Measurements from ENCODE around the gene LBX1.
A peak's percentile ranks its signal among the peaks of the same experiment; 100 is the strongest.

The LBX1 gene

GRCh38 chr10:101224910-101225823 lies 4.1 kb downstream of the LBX1 start:
- DNase-seq (ENCODE audit: low read depth in 3 of 3): no peak

GRCh38 chr10:101224060-101224909 lies 5.0 kb downstream of the LBX1 start:
- no peak for DNase-seq (ENCODE audit: low read depth in 3 of 3)

GRCh38 chr10:101223274-101224059 lies 5.8 kb downstream of the LBX1 start:
- DNase-seq (ENCODE audit: low read depth in 3 of 3): no peak

DNA sequence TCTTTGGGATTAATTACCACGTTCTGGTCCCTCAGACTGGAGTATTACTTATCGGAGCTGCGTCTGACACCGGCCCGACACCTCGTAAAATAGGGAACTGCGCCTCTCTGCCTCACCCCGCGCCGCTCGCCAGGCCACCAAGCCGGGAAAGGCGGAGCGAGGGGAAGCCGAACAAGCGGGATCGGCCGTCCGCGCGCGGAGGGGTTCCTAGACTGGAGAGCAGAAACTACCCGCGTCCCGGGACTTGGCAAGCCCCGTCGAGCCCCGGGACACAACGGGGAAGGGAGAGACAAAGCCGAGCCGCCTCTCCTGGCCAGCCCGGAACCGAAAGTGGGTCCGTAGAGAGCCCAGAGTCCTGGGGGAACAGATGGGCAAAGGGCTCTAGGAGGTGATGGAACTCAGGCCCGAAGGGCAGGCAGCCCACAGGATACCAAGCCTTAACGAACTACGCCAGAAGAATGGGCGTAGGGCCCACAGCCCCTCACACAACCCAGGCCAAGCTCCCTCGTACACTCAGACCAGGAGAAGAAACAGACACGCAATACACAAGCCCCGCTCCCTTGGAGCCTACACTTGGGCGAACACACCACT lies 6.5 kb downstream of the LBX1 start:
- no peak for DNase-seq (ENCODE audit: low read depth in 3 of 3)

- DNase-seq (ENCODE audit: low read depth in 3 of 3): no peak
Observed at GRCh38 chr10:101221963-101222531, 7.2 kb downstream of the LBX1 start.

DNA sequence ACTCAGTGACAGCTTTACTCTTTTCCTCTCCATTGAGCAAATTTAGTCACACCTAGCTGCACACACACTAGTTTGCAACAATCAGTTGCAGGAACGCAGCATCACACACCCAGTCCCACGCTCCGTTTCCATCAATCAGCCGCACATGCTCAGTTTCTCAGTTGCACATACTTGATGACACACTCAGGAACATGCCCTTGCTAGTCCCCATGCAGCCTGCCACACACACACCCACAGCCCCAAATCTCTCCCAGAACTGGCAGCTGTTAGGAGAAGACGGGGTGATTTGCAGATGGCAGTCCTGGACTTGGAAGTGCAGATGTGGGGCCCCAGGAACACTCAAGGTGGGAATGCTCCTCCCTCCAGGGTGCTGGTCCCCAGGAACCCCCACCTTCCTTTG lies 7.7 kb downstream of the LBX1 start:
- DNase-seq (ENCODE audit: low read depth in 3 of 3): no peak

DNA sequence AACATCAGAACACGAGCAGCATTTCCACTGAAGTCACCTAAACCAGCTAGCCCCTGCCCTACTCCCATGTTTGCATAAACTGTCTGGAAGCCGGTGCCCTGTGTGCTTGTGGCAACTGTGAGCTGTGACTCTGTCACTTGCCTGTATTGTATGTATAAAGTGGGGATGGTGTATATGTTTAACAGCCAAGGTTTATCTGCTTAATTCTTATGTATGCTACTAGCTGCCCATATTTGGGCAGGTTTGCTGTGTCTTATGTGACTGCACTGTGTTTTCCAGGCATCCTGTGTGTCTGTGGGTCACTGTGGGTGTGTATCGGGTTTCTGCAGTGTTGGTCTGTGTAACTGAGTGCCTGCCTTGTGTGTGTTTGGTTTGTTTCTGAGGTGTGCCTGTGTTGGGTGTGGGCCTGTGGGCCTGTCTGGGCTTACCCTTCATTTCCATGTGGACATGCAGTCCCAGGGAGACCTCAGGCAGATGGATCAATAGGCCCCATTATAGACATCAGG lies 9.3 kb downstream of the LBX1 start:
- no peak for DNase-seq (ENCODE audit: low read depth in 3 of 3)

GRCh38 chr10:101219139-101219945 lies 9.9 kb downstream of the LBX1 start:
- no peak for DNase-seq (ENCODE audit: low read depth in 3 of 3)

- no peak for DNase-seq (ENCODE audit: low read depth in 3 of 3)
Observed at GRCh38 chr10:101218351-101219138, 10.7 kb downstream of the LBX1 start.

- DNase-seq (ENCODE audit: low read depth in 3 of 3): no peak
Observed at GRCh38 chr10:101217450-101218281, 11.6 kb downstream of the LBX1 start.

GRCh38 chr10:101217044-101217425 lies 12.2 kb downstream of the LBX1 start:
- no peak for DNase-seq (ENCODE audit: low read depth in 3 of 3)

DNA sequence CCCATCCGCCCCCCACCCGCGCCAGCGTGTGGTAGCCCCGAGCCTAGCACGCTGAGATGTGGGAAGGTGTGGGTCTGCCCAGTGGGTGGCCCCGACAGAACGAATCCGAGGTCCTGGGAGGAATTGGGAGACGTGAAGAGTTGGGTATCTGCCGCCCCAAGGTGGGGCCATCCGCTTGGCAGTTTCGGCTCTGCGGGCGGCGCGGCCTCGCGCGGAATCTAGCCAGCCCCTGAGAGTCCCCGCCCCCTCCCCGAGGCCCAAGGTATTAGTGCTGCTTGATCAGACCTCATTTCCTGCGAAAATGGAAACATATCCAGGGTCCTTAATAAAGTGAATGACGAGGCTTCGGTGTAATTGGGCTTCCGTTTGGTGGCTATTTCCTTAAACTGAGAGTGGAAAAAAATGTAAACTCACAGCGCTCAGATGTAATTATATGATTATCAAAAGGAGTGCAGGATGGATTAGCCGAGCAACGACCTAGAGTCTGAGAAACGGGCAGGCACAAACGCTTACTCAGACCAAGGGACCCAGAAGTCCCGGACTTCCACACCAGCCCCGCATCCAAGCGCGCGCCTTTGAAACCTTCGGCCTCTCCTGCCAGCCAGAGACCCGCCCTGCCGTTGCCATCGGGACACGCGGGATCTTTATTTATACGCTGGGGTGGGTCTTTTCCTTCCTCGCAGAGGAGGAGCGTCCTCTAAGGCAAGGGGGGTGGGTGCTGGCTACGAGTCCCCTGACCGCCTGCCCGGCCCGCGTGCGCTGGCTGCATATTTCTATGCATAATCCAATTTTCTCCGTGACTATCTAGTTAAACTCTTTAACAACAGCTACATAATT lies 12.8 kb downstream of the LBX1 start:
- no peak for DNase-seq (ENCODE audit: low read depth in 3 of 3)

DNA sequence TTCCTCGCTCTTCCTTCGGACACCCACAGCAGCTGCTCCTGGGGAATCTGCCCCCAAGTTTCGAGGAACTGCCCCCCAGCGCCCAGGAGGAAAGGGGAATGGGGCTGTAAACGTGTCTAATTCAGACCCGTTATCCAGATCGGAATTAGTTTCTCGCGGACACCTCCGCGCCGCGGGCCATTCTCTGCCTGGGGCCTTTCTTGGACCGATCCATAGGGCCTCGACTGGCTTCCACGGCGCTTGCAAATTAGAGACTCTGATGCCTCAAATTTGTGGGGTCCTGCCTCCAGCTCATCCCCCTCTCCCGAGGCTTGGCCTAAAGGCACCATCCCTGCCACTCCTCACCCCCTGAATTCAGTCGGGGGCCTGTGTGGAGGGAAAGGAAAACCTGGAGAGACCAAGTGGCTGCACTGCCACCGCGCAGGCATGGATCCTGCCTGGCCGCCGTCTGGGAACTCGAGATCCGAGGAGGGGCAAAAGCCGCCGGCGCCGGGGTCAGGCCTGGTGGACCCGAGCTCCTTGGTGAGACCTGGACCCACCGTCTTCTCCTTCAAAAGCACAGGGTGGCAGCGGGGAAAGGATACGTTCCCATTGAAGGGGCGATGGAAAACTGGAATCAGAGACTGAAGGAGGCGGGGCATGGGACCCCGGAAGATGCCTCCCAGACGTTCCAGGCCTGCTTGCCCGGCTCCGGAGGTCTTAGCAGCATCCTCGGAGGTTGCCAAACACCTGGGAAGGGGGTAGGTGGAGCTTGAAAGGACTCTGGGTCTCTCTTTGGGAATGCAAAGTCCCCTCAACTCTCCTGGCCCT lies 13.7 kb downstream of the LBX1 start:
- DNase-seq (ENCODE audit: low read depth in 3 of 3): no peak

- DNase-seq (ENCODE audit: low read depth in 3 of 3): peak; percentile 53 to 75 (median 65)
Observed at GRCh38 chr10:101214446-101215396, 14.5 kb downstream of the LBX1 start.

DNA sequence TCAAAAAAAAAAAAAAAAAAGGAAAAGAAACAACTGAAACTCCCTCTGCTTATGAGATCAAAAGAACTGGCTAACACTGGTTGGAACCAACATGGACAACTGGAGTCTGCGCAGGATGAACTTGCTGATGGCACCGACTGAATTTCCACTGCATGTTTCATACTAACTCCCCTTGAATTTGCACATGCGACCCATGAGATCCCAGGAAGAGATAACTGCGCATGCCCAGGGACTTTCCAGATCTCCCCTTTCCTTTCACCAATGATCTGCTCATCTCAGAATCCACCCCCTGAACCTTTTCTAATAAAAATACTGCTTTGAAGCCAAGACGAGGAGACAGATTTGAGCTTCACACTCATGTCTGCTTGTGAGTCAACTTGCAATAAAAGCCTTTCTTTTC lies 20.7 kb downstream of the LBX1 start:
- DNase-seq (ENCODE audit: low read depth in 3 of 3): no peak

GRCh38 chr10:101207026-101207425 lies 22.2 kb downstream of the LBX1 start:
- DNase-seq (ENCODE audit: low read depth in 3 of 3): no peak
